Esophagus squamous epithelium (tissue), 4 donors: ENCODE data around the gene CARD14.

Source experiments
- CTCF ChIP-seq, 6 experiments: fragments of 450-650 bp in 4 of 6; fragments of 200-600 bp in 2 of 6; sonication (generic) in 2 of 6; IDR thresholded peaks; one replicate each; pipeline ENCODE4 v1.5.1; 2016 to 2019; ENCODE audit warnings: antibody characterized with exemption in 6 of 6, mild to moderate bottlenecking in 4 of 6, moderate library complexity in 4 of 6
- POLR2A ChIP-seq, 4 donors: fragments of 450-650 bp; IDR thresholded peaks; one replicate each; pipeline ENCODE4 v1.6.1; 2017; ENCODE audit warnings: antibody characterized with exemption in 4 of 4, mild to moderate bottlenecking in 4 of 4, moderate library complexity in 3 of 4

GRCh38 chr17:80243526-80244433 is 74.0 kb downstream of the CARD14 start:
- TF ChIP-seq CTCF (IDR thresholded peaks at IDR 0.05) (no peak), POLR2A (IDR thresholded peaks at IDR 0.05) (no peak)
